NB4 (cell line): ENCODE results near the gene SMARCA4.

Source experiments
- MYC ChIP-seq: IDR thresholded peaks from 2 replicates; pipeline ENCODE4 v1.6.1; 2011; ENCODE audit warnings: low read depth, low read length
- POLR2A ChIP-seq: IDR thresholded peaks from 2 replicates; pipeline ENCODE4 v1.6.1; 2011; ENCODE audit warnings: mild to moderate bottlenecking; ENCODE audit not compliant: insufficient read length; ENCODE audit errors: extremely low read depth
- TF ChIP-seq, protein P1 (sequence below): IDR thresholded peaks from one replicate; pipeline ENCODE4 v1.5.1; 2012; ENCODE audit warnings: low read depth, low read length
- TF ChIP-seq, protein P2 (sequence below): IDR thresholded peaks from 2 replicates; pipeline ENCODE4 v1.6.1; 2011; ENCODE audit warnings: low read depth, low read length

DNA sequence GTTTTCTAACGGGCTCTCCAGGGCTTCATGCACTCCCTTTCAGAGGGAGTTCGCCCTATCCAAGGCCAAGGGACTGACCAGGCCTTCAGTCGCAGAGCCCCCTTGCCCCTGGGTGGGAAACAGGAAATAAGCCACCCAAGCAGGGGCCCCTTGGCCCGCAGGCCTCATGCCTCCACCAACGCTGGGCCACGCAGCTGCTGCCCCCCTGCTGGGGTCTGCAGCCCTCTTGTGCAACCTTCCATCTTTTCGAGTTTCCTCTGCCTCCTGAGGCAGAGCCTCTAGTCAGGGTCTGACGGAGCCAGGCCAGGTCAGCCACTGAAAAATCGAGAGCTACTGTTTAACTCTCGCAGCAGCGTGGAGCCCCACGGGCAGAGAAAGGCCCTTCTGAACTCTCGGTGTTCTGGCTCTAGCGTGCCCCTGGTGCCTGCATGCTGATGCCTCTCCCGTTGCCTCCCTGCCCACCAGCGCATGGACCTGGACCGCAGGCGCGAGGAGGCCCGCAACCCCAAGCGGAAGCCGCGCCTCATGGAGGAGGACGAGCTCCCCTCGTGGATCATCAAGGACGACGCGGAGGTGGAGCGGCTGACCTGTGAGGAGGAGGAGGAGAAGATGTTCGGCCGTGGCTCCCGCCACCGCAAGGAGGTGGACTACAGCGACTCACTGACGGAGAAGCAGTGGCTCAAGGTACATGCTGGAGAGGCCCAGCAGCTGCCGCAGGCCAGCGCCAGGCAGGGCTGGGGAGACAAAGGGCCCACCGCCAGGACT lies 73.8 kb downstream of the SMARCA4 start:
- TF ChIP-seq, protein P1, sequence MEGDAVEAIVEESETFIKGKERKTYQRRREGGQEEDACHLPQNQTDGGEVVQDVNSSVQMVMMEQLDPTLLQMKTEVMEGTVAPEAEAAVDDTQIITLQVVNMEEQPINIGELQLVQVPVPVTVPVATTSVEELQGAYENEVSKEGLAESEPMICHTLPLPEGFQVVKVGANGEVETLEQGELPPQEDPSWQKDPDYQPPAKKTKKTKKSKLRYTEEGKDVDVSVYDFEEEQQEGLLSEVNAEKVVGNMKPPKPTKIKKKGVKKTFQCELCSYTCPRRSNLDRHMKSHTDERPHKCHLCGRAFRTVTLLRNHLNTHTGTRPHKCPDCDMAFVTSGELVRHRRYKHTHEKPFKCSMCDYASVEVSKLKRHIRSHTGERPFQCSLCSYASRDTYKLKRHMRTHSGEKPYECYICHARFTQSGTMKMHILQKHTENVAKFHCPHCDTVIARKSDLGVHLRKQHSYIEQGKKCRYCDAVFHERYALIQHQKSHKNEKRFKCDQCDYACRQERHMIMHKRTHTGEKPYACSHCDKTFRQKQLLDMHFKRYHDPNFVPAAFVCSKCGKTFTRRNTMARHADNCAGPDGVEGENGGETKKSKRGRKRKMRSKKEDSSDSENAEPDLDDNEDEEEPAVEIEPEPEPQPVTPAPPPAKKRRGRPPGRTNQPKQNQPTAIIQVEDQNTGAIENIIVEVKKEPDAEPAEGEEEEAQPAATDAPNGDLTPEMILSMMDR: no peak
- no peak for TF ChIP-seq POLR2A
- TF ChIP-seq MYC: no peak
- TF ChIP-seq, protein P2, sequence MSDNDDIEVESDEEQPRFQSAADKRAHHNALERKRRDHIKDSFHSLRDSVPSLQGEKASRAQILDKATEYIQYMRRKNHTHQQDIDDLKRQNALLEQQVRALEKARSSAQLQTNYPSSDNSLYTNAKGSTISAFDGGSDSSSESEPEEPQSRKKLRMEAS: no peak
